WTC11 (cell line): ENCODE measurements around the gene ABCA6. TPM values are rescaled to one million over a fixed set of nuclear protein-coding genes. Genes with fewer than 3 reads are reported as not detected.

Source experiments
- ATAC-seq: fragments of 200-7000 bp; cut with Tn5 transposase; 2 replicates; pipeline ENCODE4 v1.10.0; 2021; ENCODE audit warnings: mild to moderate bottlenecking, moderate library complexity
- CTCF ChIA-PET: fragments of 300-600 bp; sonication (Branson Sonifier 250); formaldehyde crosslinking; loops from one replicate; lab custom pipeline; 2021; ENCODE audit warnings: antibody characterized with exemption; lab: Charles Lee
- POLR2A ChIA-PET: fragments of 350-600 bp; sonication (Branson Sonifier 250); formaldehyde crosslinking; loops from one replicate; lab custom pipeline; 2021; ENCODE audit warnings: antibody characterized with exemption; lab: Charles Lee
- DNase-seq: peaks from one replicate; pipeline ENCODE4 v3.0.0; 2021; ENCODE audit warnings: low spot score
- H3K27ac Mint-ChIP-seq: 2 replicates; pipeline ENCODE4 v1.8.0; 2021; ENCODE audit warnings: mixed read lengths
- H3K27me3 Mint-ChIP-seq: 2 replicates; pipeline ENCODE4 v1.8.0; 2021; ENCODE audit warnings: low read depth, mild to moderate bottlenecking, moderate library complexity, mixed read lengths
- H3K36me3 Mint-ChIP-seq: 2 replicates; pipeline ENCODE4 v1.8.0; 2021; ENCODE audit warnings: mixed read lengths
- H3K4me1 Mint-ChIP-seq: 2 replicates; pipeline ENCODE4 v1.8.0; 2022; ENCODE audit warnings: mixed read lengths
- H3K4me3 Mint-ChIP-seq: 2 replicates; pipeline ENCODE4 v1.8.0; 2021; ENCODE audit warnings: mild to moderate bottlenecking, moderate library complexity, mixed read lengths
- H3K9me3 Mint-ChIP-seq: 2 replicates; pipeline ENCODE4 v1.8.0; 2021; ENCODE audit warnings: mixed read lengths
- ATF6 ChIP-seq: sonication (generic); formaldehyde crosslinking; IDR thresholded peaks from 2 replicates; pipeline ENCODE4 v1.8.1; 2023; ENCODE audit warnings: mild to moderate bottlenecking, missing genetic modification reagents
- CBFB ChIP-seq: sonication (generic); formaldehyde crosslinking; IDR thresholded peaks from 2 replicates; pipeline ENCODE4 v1.8.1; 2022; ENCODE audit warnings: mild to moderate bottlenecking, low read depth, missing genetic modification reagents
- CREB1 ChIP-seq: sonication (generic); formaldehyde crosslinking; IDR thresholded peaks from 2 replicates; pipeline ENCODE4 v1.8.0; 2023; ENCODE audit warnings: mild to moderate bottlenecking, missing genetic modification reagents
- E2F5 ChIP-seq: sonication (generic); formaldehyde crosslinking; IDR thresholded peaks from 2 replicates; pipeline ENCODE4 v1.8.1; 2022; ENCODE audit warnings: mild to moderate bottlenecking, moderate library complexity, missing genetic modification reagents
- ERG ChIP-seq: fragments of 250-450 bp; sonication (Bioruptor Pico); IDR thresholded peaks from 2 replicates; pipeline ENCODE4 v1.8.0; 2021; ENCODE audit warnings: mild to moderate bottlenecking
- HMGXB4 ChIP-seq: sonication (generic); formaldehyde crosslinking; IDR thresholded peaks from 2 replicates; pipeline ENCODE4 v1.8.1; 2023; ENCODE audit warnings: mild to moderate bottlenecking, moderate library complexity, missing genetic modification reagents
- JUN ChIP-seq: sonication (generic); formaldehyde crosslinking; IDR thresholded peaks from 2 replicates; pipeline ENCODE4 v1.8.0; 2023; ENCODE audit warnings: mild to moderate bottlenecking, missing genetic modification reagents
- KAT7 ChIP-seq: sonication (generic); formaldehyde crosslinking; IDR thresholded peaks from 2 replicates; pipeline ENCODE4 v1.8.1; 2023; ENCODE audit warnings: missing genetic modification reagents, mild to moderate bottlenecking, borderline replicate concordance
- MXD4 ChIP-seq: fragments of 250-450 bp; sonication (Bioruptor Pico); IDR thresholded peaks from 2 replicates; pipeline ENCODE4 v1.8.0; 2021; ENCODE audit warnings: mild to moderate bottlenecking, moderate library complexity, borderline replicate concordance
- NFATC4 ChIP-seq: fragments of 250-450 bp; sonication (Bioruptor Pico); IDR thresholded peaks from 2 replicates; pipeline ENCODE4 v1.9.0; 2021; ENCODE audit warnings: mild to moderate bottlenecking
- OVOL2 ChIP-seq: fragments of 250-450 bp; sonication (Bioruptor Pico); IDR thresholded peaks from 2 replicates; pipeline ENCODE4 v1.9.0; 2021; ENCODE audit warnings: mild to moderate bottlenecking, borderline replicate concordance
- SMAD4 ChIP-seq: sonication (generic); formaldehyde crosslinking; IDR thresholded peaks from 2 replicates; pipeline ENCODE4 v1.8.0; 2022; ENCODE audit warnings: mild to moderate bottlenecking, missing genetic modification reagents
- STAT6 ChIP-seq: sonication (generic); formaldehyde crosslinking; conservative IDR thresholded peaks from 2 replicates; pipeline ENCODE4 v1.8.1; 2023; ENCODE audit warnings: mild to moderate bottlenecking, low read depth, missing genetic modification reagents, moderate library complexity
- ZNF138 ChIP-seq: sonication (generic); formaldehyde crosslinking; conservative IDR thresholded peaks from 2 replicates; pipeline ENCODE4 v1.8.1; 2022; ENCODE audit warnings: mild to moderate bottlenecking, moderate library complexity, missing genetic modification reagents
- ZNF396 ChIP-seq: fragments of 250-450 bp; sonication (Bioruptor Pico); IDR thresholded peaks from 2 replicates; pipeline ENCODE4 v1.8.0; 2021; ENCODE audit warnings: mild to moderate bottlenecking, moderate library complexity, borderline replicate concordance
- ZNF425 ChIP-seq: fragments of 250-450 bp; sonication (Bioruptor Pico); conservative IDR thresholded peaks from 2 replicates; pipeline ENCODE4 v1.9.0; 2021; ENCODE audit warnings: mild to moderate bottlenecking
- ZNF512 ChIP-seq: sonication (generic); formaldehyde crosslinking; IDR thresholded peaks from 2 replicates; pipeline ENCODE4 v1.8.1; 2022; ENCODE audit warnings: missing genetic modification reagents, borderline replicate concordance
- total RNA-seq: library from RNA; stranded (reverse); gene quantifications from 3 replicates; pipeline ENCODE4 v1.2.3, GENCODE V29; 2021

Gene ABCA6
- total RNA-seq, 1 experiment from 2014 or later, result not detected

GRCh38 chr17:69096541-69096940, 45.2 kb downstream of the ABCA6 start:
- ATAC-seq (no peak), DNase-seq (no peak)
- Mint-ChIP-seq H3K4me3 (no peak overlapping the region), H3K4me1 (peaks cover 9% of the 10 kb centered on the region), H3K9me3 (no peaks in the 10 kb centered on the region), H3K27ac (no peak overlapping the region), H3K27me3 (no peaks in the 10 kb centered on the region), H3K36me3 (no peaks in the 10 kb centered on the region)
- ChIA-PET POLR2A (no interaction called here), CTCF (interaction anchor here (2.3 kb wide), 1 partner anchor 11 kb away, joined by 9 read pairs; no protein-coding TSS in a partner anchor)
- TF ChIP-seq ZNF138 (CRISPR knock-in tag) (no peak), ZNF512 (no peak), ATF6 (CRISPR knock-in tag) (no peak), ZNF425 (CRISPR knock-in tag) (no peak)

GRCh38 chr17:69093995-69094394, 47.7 kb downstream of the ABCA6 start:
- no peak for DNase-seq
- H3K4me1 Mint-ChIP-seq, result peaks cover 9% of the 10 kb centered on the region
- TF ChIP-seq MXD4 (CRISPR knock-in tag), result no peak
- no peak for TF ChIP-seq HMGXB4
- TF ChIP-seq CBFB (CRISPR knock-in tag), result no peak
- TF ChIP-seq SMAD4, result no peak
- TF ChIP-seq KAT7 (CRISPR knock-in tag), result no peak
- no peak for TF ChIP-seq CREB1 (CRISPR knock-in tag)
- no peak for TF ChIP-seq JUN (CRISPR knock-in tag)
- no peak for TF ChIP-seq E2F5
- no peak for TF ChIP-seq ZNF396
- no peak for TF ChIP-seq OVOL2
- no peak for TF ChIP-seq ZNF425 (CRISPR knock-in tag)
- no peak for TF ChIP-seq ERG (CRISPR knock-in tag)
- no peak for TF ChIP-seq NFATC4 (CRISPR knock-in tag)
- TF ChIP-seq STAT6, result no peak
- ChIA-PET POLR2A (no interaction called here), CTCF (interaction anchor here (1.0 kb wide), 1 partner anchor 9 kb away, joined by 3 read pairs; no protein-coding TSS in a partner anchor)
- H3K27me3 Mint-ChIP-seq, result no peaks in the 10 kb centered on the region
- H3K9me3 Mint-ChIP-seq, result no peaks in the 10 kb centered on the region
- no peaks in the 10 kb centered on the region for H3K36me3 Mint-ChIP-seq
- ATAC-seq, result no peak
- no peak overlapping the region for H3K4me3 Mint-ChIP-seq
- no peak overlapping the region for H3K27ac Mint-ChIP-seq
